CD4-positive, alpha-beta T cell treated with Interleukin-6 at 100 ng/mL for 8 hours (primary cell): Measurements from ENCODE around the gene SFTPD.
A peak's percentile ranks its signal among the peaks of the same experiment; 100 is the strongest.
"Not testable (repeated sequence)": the region's sequence is repeated elsewhere in the genome, so short reads cannot be mapped to it uniquely, and the experiment has no call there.

ENCODE experiments used
- DNase-seq: peaks from one replicate; pipeline ENCODE4 v3.0.0-alpha.2; 2020; ENCODE audit warnings: mixed read lengths, low spot score

The SFTPD gene

DNA sequence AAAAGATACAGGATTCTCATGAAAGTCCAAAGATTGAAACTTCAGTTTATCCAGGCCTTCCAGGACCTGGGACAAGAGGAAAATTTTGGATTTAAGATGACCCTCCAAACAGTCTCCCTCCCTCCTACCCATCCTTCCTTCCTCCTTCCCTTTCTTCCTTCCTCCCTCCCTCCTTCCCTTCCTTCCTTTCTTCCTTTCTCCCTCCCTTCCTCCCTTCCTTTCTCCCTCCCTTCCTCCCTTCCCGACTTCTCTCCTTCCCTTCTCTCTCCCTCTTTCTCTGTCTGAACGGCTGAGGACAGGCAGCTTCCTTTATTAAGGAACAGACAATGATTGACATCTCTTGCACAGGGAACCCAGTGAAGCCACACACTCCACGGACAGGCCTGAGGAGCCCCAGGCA, 23.3 kb downstream of the SFTPD start:
- DNase-seq = no peak

GRCh38 chr10:79923669-79924068, 25.2 kb downstream of the SFTPD start:
- DNase-seq = no peak

DNA sequence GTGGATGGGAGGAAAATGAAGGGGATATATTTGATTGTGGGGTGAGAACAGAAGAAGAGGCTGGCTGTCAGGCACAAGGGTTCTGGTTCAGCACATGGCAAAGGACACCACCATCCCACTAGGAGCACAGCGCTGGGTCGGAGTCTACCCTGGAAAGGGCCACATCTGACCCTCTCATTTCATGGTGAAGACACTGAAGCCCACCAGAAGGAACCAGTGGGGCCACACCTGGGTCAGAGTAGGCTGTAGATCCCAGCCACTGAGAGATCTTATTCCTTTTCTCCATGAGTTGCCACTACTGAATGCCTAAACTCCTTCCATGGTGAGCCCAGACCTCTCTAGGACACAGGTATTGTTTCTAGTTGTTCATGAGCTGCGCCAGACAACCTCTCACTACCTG, 25.8 kb downstream of the SFTPD start:
- no peak for DNase-seq

- not testable (repeated sequence) for DNase-seq
Measured at GRCh38 chr10:79922011-79922412, 26.9 kb downstream of the SFTPD start.

- not testable (repeated sequence) for DNase-seq
Measured at GRCh38 chr10:79915838-79916237, 33.1 kb downstream of the SFTPD start.

- DNase-seq = not testable (repeated sequence)
Measured at GRCh38 chr10:79914512-79914911, 34.4 kb downstream of the SFTPD start.

DNA sequence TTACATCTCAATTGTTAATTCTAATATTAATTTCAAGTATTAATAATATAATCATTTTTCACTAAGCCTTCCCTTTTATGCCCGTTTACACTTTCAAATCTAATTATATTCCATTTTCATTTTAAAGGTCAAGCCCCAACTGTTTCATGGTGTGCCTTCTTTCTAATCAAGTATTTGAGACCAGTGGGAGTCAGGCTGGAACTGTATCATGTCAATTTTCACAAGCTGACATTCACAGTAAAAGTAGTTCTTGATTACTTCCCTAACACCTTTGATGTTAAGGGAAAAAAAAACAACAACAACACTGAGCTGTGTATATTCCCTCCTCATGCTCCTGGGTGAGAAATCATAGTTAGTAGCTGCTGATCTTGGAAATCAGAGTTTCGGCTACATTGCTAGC, 38.1 kb downstream of the SFTPD start:
- DNase-seq = no peak

DNA sequence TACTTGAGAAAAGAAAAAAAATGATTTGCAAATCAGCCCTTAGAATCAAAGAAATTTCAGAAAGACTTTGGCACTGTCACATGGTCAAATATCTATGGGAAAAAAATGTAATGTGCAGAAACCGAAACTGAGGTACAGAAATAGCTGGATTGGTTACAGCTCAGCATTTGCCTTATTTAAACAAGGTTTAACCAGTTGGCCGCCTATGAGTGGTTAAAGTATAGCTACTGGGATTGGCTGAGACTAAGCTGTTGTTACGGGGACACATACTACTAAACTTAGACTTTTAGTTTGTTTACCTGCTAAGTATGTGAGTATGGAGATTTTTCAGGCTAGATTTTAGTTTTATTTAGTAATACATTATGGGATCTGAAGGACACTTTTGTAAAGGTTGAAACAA, 38.6 kb downstream of the SFTPD start:
- no peak for DNase-seq

DNA sequence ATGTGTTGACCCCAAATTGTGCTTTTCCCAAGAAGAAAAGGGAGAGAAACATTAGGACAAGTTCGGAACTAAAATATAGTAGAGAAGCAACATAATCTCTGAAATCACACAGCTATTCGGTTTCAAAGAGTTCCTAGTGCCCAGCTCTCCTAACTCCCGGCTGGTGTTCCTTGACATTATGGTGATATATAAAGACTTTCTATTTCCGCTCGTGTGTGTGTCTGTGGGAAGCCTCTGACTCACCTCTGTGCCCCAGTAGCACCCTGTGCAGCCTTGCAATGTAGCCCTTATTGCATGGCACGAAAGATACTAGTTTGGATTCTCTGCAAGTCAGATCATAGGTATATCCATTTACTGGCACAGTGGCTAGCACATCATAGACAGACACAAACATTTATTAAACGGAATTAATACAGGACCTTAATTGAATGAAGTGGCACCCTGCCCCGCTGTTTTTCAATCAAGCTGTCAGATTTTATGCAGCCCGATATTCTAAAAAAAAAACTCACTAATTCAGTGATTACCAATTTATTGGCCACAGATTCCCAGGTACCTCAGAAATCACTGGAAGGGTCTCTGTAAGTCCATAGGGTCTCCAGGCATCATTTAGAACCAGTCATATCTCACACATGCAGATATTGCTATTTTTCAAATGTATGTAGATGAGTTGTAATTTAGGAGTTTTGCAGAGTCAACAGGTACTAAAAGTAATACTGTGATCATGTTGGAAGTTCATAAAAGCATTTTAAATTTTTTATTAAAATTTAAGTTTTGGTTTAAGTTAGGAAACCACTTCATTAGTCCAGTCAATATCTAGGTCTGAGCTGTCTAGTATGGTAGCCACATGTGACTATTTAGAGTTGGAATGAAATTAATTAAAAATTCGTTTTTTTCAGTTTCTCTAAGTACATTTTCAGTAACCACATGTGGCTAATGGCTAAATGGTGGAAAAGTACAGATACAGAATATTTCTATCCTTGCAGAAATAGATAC, 43.3 kb downstream of the SFTPD start:
- no peak for DNase-seq

- peak; percentile 31 for DNase-seq
Measured at GRCh38 chr10:79904671-79905321, 44.1 kb downstream of the SFTPD start.

DNA sequence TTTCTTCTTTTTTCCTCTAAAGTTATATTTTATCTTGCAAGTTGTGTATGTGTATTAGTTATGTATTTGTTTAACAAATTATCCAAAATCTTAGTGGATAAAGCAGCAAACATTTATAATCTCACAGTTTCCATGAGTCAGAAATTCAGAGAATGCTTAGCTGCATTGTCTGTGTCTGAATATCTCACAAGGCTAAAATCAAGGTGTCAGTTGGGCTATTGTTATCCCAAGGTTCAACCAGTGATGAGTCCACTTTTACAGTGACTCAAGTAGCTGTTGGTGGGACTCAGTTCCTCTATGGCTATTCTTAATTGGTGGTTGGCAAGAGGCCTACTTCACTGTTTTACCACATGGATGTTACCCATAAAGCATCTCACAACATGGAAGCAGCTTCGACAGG, 47.3 kb downstream of the SFTPD start:
- DNase-seq = not testable (repeated sequence)

DNA sequence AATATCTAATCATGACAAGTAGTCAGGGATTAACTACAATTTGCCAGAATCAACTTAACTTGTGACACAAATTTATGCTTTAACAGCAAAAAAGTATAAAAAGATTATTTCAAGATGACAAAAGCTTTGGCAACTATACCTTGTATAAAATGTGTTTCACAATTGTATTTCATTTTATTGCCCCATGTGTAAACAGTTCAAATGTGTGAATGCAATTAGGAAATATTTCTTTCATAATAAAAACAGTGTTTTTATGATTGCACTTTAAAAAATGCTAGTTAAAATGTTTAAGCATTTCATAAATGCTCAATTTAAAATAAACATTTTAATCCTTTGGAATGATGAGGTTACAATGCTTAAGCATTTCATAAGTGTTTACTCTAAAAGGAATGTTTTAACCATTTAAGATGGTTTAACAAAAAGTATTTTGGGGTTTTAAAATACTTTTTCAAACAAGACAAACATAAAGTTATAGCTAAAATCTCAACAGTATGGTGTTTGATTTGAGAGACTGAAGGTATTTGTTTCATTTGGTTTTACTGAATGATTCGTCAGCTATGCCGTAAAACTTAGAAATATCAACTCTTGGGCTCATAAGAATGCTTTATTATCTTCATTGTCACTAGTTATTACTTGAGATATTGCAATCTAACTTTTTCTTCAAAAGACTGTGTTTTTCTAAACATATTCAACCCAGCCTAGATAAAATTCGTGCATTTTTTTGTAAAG, 50.1 kb downstream of the SFTPD start:
- DNase-seq = no peak

DNA sequence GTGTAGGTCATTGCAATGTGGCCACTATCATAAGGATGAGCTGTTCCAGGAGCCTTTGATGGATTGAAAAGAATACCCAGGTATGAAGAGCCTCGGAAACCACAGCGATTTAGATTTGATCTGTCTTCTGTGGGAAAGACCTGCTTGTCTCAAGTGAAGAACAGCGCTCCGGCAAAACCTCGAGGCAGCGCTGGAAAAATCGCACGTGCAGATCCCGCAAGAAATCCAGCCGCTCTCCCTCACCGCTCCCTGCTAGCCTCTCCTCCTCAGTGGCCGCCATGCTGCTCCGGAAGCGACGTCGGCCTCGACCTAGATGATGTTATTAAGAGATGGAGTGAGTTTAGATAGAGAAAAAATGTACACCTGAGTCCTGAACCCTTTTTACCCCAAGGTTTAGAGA, 56.0 kb downstream of the SFTPD start:
- DNase-seq = not testable (repeated sequence)

- no peak for DNase-seq
Measured at GRCh38 chr10:79890469-79890868, 58.4 kb downstream of the SFTPD start.

GRCh38 chr10:79888984-79889383, 59.9 kb downstream of the SFTPD start:
- not testable (repeated sequence) for DNase-seq
